Ectodermal cell (in vitro differentiated cells): ENCODE results near the gene NIPBL. TPM values are rescaled to one million over a fixed set of nuclear protein-coding genes. Genes with fewer than 3 reads are reported as not detected.
"Not testable (repeated sequence)": the region's sequence is repeated elsewhere in the genome, so short reads cannot be mapped to it uniquely, and the experiment has no call there.

Experiments used
- H3K27ac ChIP-seq: 2 replicates; pipeline ENCODE4 v1.7.0; 2013; ENCODE audit warnings: mild to moderate bottlenecking, low read depth, low read length; ENCODE audit not compliant: insufficient read depth, poor library complexity, severe bottlenecking
- H3K27me3 ChIP-seq: 2 replicates; pipeline ENCODE4 v1.7.0; 2013; ENCODE audit warnings: mild to moderate bottlenecking, low read length; ENCODE audit not compliant: insufficient read depth, control insufficient read depth, poor library complexity, severe bottlenecking
- H3K36me3 ChIP-seq: one replicate; pipeline ENCODE4 v1.7.0; 2013; ENCODE audit warnings: low read length; ENCODE audit not compliant: control insufficient read depth, insufficient read depth
- H3K4me1 ChIP-seq: one replicate; pipeline ENCODE4 v1.7.0; 2013; ENCODE audit warnings: low read length; ENCODE audit not compliant: control insufficient read depth, insufficient read depth
- H3K4me3 ChIP-seq: 2 replicates; pipeline ENCODE4 v1.7.0; 2013; ENCODE audit warnings: low read depth, low read length, control low read depth; ENCODE audit not compliant: insufficient read depth
- H3K9me3 ChIP-seq: 2 replicates; pipeline ENCODE4 v1.7.0; 2013; ENCODE audit warnings: mild to moderate bottlenecking, low read length, moderate library complexity; ENCODE audit not compliant: control insufficient read depth
- WGBS, 2 experiments: methylation state at CpG; one replicate each; pipeline ENCODE4 v1.1.7; 2013; ENCODE audit warnings: missing lambda C conversion rate in 2 of 2; 5-methylcytosine and 5-hydroxymethylcytosine counted together
- polyA plus RNA-seq, 4 experiments: library from polyadenylated mRNA; stranded (reverse); fragments of 50-300 nt; gene quantifications; one replicate each; pipeline ENCODE4 v1.2.3, GENCODE V29; 2013

The NIPBL gene, protein sequence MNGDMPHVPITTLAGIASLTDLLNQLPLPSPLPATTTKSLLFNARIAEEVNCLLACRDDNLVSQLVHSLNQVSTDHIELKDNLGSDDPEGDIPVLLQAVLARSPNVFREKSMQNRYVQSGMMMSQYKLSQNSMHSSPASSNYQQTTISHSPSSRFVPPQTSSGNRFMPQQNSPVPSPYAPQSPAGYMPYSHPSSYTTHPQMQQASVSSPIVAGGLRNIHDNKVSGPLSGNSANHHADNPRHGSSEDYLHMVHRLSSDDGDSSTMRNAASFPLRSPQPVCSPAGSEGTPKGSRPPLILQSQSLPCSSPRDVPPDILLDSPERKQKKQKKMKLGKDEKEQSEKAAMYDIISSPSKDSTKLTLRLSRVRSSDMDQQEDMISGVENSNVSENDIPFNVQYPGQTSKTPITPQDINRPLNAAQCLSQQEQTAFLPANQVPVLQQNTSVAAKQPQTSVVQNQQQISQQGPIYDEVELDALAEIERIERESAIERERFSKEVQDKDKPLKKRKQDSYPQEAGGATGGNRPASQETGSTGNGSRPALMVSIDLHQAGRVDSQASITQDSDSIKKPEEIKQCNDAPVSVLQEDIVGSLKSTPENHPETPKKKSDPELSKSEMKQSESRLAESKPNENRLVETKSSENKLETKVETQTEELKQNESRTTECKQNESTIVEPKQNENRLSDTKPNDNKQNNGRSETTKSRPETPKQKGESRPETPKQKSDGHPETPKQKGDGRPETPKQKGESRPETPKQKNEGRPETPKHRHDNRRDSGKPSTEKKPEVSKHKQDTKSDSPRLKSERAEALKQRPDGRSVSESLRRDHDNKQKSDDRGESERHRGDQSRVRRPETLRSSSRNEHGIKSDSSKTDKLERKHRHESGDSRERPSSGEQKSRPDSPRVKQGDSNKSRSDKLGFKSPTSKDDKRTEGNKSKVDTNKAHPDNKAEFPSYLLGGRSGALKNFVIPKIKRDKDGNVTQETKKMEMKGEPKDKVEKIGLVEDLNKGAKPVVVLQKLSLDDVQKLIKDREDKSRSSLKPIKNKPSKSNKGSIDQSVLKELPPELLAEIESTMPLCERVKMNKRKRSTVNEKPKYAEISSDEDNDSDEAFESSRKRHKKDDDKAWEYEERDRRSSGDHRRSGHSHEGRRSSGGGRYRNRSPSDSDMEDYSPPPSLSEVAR (N-terminal part only)
- polyA plus RNA-seq (2013, experiment 1 of 4), result 40.8 TPM
- 45.6 TPM for polyA plus RNA-seq (2013, experiment 2 of 4)
- polyA plus RNA-seq (2013, experiment 3 of 4), result 37.7 TPM
- 46.9 TPM for polyA plus RNA-seq (2013, experiment 4 of 4)

DNA sequence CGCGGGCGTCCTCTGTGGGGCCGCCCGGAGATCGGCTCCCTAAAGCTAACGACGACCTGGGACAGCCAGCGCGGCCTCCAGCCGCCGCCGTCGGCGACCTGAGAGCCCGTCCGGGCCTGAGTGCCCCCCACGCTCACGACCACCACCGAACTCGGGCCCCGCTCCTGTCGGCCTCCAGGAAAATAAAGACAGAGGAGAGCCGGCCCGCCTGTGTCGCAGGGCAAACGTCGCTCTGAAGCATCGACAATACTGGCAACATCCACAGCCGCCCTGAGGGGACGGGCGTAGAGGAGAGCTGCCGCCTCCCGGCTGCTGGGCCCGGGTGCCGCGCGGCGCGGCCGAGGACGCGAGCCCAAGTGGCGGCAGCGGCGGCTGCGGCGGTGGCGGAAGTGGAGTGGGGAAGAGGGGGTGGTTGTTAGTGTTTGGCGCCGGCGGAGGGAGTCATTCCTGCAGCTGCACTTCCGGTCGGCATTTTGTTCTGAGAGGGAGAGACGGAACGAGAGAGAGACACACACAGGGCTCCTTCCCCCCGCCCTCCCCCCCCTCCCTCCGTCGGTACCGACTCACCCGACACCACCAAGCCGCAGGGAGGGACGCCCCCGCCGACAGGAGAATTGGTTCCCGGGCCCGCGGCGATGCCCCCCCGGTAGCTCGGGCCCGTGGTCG is at the start of gene NIPBL:
TSS of gene NIPBL (plus strand) at position 471 of the 666 bp plus-strand sequence. CDS start 76,928 bp downstream, outside the sequence.
- no peaks in the 10 kb centered on the region for H3K36me3 ChIP-seq
- no peaks in the 10 kb centered on the region for H3K27me3 ChIP-seq
- WGBS, 2 experiments, result 0% methylated on average over 67 to 69 of the region's 73 CpGs
- H3K9me3 ChIP-seq, result no peaks in the 10 kb centered on the region
- H3K4me3 ChIP-seq, result peak within 1 kb of the TSS; percentile 95
- H3K27ac ChIP-seq, result peak within 1 kb of the TSS; percentile 86
- peaks cover 3% of the 10 kb centered on the region for H3K4me1 ChIP-seq

DNA sequence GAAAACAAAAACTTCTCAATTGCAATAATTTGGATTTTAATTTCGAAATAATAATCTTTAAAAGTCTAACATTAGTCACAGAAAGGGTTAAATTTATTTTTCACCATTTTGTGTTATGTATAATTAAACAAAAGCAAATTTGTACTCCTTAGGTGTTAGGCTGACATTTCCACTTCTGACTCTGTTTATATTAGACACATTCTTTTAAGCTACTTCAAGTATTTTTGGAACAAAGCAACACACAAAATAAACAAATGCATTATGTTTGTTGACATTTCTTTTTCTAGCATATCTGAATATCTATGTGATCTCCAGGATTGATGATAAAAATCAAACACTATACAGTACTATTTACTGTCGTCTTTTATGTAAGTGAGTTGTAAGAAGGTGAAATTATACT is 44.3 kb upstream of the NIPBL start:
- Histone ChIP-seq H3K4me1 (no peaks in the 10 kb centered on the region), H3K4me3 (no peak overlapping the region), H3K27ac (no peak overlapping the region), H3K9me3 (no peaks in the 10 kb centered on the region), H3K36me3 (no peaks in the 10 kb centered on the region), H3K27me3 (no peaks in the 10 kb centered on the region)
- WGBS, 2 experiments, result no CpG with 5 or more reads among the region's 2 CpGs

DNA sequence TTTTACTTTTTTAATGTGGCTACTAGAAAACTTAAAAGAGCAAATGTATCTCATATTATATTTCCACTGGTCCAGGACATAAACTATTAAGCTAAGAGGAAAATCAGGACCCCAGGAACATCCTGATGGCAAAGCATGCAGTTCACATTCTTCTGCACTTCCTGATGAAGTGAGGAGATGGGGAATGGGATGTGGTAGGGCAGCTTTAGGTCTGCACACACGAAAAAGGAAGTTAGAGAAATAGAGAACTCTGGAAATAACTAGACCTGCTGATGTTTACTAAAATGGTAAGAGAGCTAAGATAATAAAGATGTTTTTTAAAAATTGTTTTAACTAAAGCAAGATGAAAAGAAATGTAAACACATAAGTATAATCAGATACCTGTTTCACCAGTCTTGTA is 39.7 kb upstream of the NIPBL start:
- 80 to 85% methylated on average over 1 of the region's 1 CpG for WGBS, 2 experiments
- no peaks in the 10 kb centered on the region for H3K36me3 ChIP-seq
- no peaks in the 10 kb centered on the region for H3K27me3 ChIP-seq
- H3K4me1 ChIP-seq, result no peaks in the 10 kb centered on the region
- no peak overlapping the region for H3K4me3 ChIP-seq
- H3K9me3 ChIP-seq, result no peaks in the 10 kb centered on the region
- no peak overlapping the region for H3K27ac ChIP-seq

GRCh38 chr5:36839489-36840476 is 36.8 kb upstream of the NIPBL start:
- 90 to 92% methylated on average over 2 to 4 of the region's 5 CpGs for WGBS, 2 experiments
- Histone ChIP-seq H3K27me3 (no peaks in the 10 kb centered on the region), H3K4me3 (no peak overlapping the region), H3K27ac (no peak overlapping the region), H3K4me1 (no peaks in the 10 kb centered on the region), H3K36me3 (no peaks in the 10 kb centered on the region), H3K9me3 (no peaks in the 10 kb centered on the region)

DNA sequence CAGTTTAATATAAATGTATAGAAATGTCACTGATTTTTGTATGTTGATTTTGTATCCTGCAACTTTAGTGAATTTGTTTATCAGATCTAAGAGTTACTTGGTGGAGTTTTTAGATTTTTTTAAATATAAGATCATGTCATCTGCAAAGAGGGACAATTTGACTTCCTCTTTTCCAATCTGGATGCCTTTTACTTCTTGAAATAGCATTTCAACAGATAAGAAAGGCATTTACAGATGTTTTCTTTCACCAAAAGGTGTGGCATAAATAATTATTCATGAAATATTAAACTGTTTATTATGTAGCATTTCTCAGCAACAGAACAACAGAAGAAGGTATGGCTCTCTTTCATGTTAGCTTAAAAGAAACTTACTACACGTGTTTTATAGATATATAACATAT is 34.9 kb upstream of the NIPBL start:
- no peak overlapping the region for H3K27ac ChIP-seq
- H3K9me3 ChIP-seq, result no peaks in the 10 kb centered on the region
- no peaks in the 10 kb centered on the region for H3K4me1 ChIP-seq
- H3K4me3 ChIP-seq, result no peak overlapping the region
- WGBS, 2 experiments, result no CpG with 5 or more reads among the region's 1 CpG
- no peaks in the 10 kb centered on the region for H3K36me3 ChIP-seq
- H3K27me3 ChIP-seq, result no peaks in the 10 kb centered on the region

- H3K4me1 ChIP-seq, result no peaks in the 10 kb centered on the region
- H3K27ac ChIP-seq, result no peak overlapping the region
- no peaks in the 10 kb centered on the region for H3K9me3 ChIP-seq
- H3K27me3 ChIP-seq, result no peaks in the 10 kb centered on the region
- 25 to 26% methylated on average over 1 of the region's 1 CpG for WGBS, 2 experiments
- no peak overlapping the region for H3K4me3 ChIP-seq
- H3K36me3 ChIP-seq, result no peaks in the 10 kb centered on the region
Observed at GRCh38 chr5:36842087-36842486, 34.5 kb upstream of the NIPBL start.

- no peaks in the 10 kb centered on the region for H3K9me3 ChIP-seq
- H3K36me3 ChIP-seq, result no peaks in the 10 kb centered on the region
- 80 to 84% methylated on average over 5 of the region's 5 CpGs for WGBS, 2 experiments
- H3K4me3 ChIP-seq, result no peak overlapping the region
- no peak overlapping the region for H3K27ac ChIP-seq
- no peaks in the 10 kb centered on the region for H3K4me1 ChIP-seq
- no peaks in the 10 kb centered on the region for H3K27me3 ChIP-seq
Observed at GRCh38 chr5:36844305-36844704, 32.3 kb upstream of the NIPBL start.

DNA sequence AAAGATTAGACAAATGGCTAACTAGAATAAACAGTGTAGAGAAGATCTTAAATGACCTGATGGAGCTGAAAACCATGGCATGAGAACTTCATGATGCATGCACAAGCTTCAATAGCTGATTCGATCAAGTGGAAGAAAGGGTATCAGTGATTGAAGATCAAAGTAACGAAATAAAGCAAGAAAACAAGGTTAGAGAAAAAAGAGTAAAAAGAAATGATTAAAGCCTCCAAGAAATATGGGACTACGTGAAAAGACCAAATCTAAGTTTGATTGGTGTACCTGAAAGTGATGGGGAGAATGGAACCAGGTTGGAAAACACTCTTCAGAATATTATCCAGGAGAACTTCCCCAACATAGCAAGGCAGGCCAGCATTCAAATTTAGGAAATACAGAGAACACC is 28.0 kb upstream of the NIPBL start:
- 92 to 93% methylated on average over 3 of the region's 3 CpGs for WGBS, 2 experiments
- not testable (repeated sequence) for H3K36me3 ChIP-seq, H3K27me3 ChIP-seq, H3K27ac ChIP-seq, H3K9me3 ChIP-seq, H3K4me3 ChIP-seq, H3K4me1 ChIP-seq

DNA sequence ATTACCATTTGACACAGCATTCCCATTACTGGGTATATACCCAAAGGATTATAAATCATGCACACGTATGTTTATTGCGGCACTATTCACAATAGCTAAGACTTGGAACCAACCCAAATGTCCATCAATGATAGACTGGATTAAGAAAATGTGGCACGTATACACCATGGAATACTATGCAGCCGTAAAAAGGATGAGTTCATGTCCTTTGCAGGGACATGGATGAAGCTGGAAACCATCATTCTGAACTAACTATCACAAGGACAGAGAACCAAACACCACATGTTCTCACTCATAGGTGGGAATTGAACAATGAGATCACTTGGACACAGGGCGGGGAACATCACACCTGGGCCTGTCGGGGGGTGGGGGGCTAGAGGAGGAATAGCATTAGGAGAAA is 23.7 kb upstream of the NIPBL start:
- H3K4me1 ChIP-seq, H3K9me3 ChIP-seq, H3K36me3 ChIP-seq, H3K27ac ChIP-seq, H3K27me3 ChIP-seq, H3K4me3 ChIP-seq: not testable (repeated sequence)
- 95 to 96% methylated on average over 6 of the region's 6 CpGs for WGBS, 2 experiments
